ENCODE measurements around the gene TMPRSS4.

- TF ChIP-seq CTCF (IDR thresholded peaks at IDR 0.05; ENCODE audit: low read length) (no peak), EZH2 (optimal IDR thresholded peaks at IDR 0.05; ENCODE audit: low read depth, low read length) (no peak)
Measured at GRCh38 chr11:118153976-118154375, 77.1 kb downstream of the TMPRSS4 start.
